SK-N-SH (cell line): ENCODE measurements around the gene KPNB1. TPM values are rescaled to one million over a fixed set of nuclear protein-coding genes. Genes with fewer than 3 reads are reported as not detected.

Experiments used
- CTCF ChIA-PET: fragments of 300-600, 350-600 bp; formaldehyde crosslinking; extraction: SDS; loops from one replicate; lab custom pipeline; 2021; lab: Yijun Ruan, JAX
- POLR2A ChIA-PET: fragments of 350-600 bp; sonication (Branson Sonifier 250); formaldehyde crosslinking; extraction: SDS; loops from one replicate; lab custom pipeline; 2020; ENCODE audit warnings: antibody characterized with exemption, inconsistent platforms; lab: Yijun Ruan, JAX
- DNase-seq: peaks from one replicate; pipeline ENCODE4 v3.0.0; 2012
- H2AFZ ChIP-seq: fragments of 200-600 bp; sonication (generic); 2 replicates; pipeline ENCODE4 v1.8.1; 2016; ENCODE audit warnings: antibody characterized with exemption, mild to moderate bottlenecking, low read depth
- H3F3A ChIP-seq: fragments of 200-600 bp; sonication (generic); replicated peaks from 2 replicates; pipeline ENCODE3; 2016; ENCODE audit warnings: antibody characterized with exemption, mild to moderate bottlenecking; ENCODE audit not compliant: insufficient read depth
- H3K27ac ChIP-seq, 2 experiments: fragments of 200-500 bp in 1 of 2; fragments of 200-600 bp in 1 of 2; sonication (Bioruptor generic) in 1 of 2; sonication (generic), shearing (Covaris generic) in 1 of 2; 2 replicates each; pipeline versions ENCODE4 v1.5.1 to v1.6.1; 2014 to 2016; ENCODE audit warnings: low read depth in 2 of 2, inconsistent platforms in 1 of 2, low read length in 1 of 2, mild to moderate bottlenecking in 1 of 2, mixed read lengths in 1 of 2
- H3K27me3 ChIP-seq: fragments of 200-600 bp; sonication (generic), shearing (Covaris generic); 2 replicates; pipeline ENCODE4 v1.6.1; 2016; ENCODE audit warnings: mixed run types; ENCODE audit not compliant: insufficient read depth
- H3K36me3 ChIP-seq, 2 experiments: fragments of 200-500 bp in 1 of 2; fragments of 200-600 bp in 1 of 2; sonication (Bioruptor generic) in 1 of 2; sonication (generic) in 1 of 2; replicated peaks in 1 of 2; 2 replicates each; pipeline versions ENCODE3 to v1.5.1; 2014 to 2016; ENCODE audit warnings: low read length in 1 of 2, mild to moderate bottlenecking in 1 of 2; ENCODE audit not compliant: insufficient read depth in 2 of 2, control insufficient read depth in 1 of 2
- H3K4me1 ChIP-seq, 2 experiments: fragments of 200-500 bp in 1 of 2; fragments of 200-600 bp in 1 of 2; sonication (Bioruptor generic) in 1 of 2; sonication (generic), shearing (Covaris generic) in 1 of 2; 2 replicates each; pipeline versions ENCODE4 v1.5.1 to v1.6.1; 2014 to 2016; ENCODE audit warnings: low read depth in 1 of 2, low read length in 1 of 2, mixed run types in 1 of 2; ENCODE audit not compliant: insufficient read depth in 2 of 2, control insufficient read depth in 1 of 2
- H3K4me2 ChIP-seq: fragments of 200-600 bp; sonication (generic), shearing (Covaris generic); 2 replicates; pipeline ENCODE4 v1.6.1; 2017; ENCODE audit warnings: mixed run types
- H3K4me3 ChIP-seq, 2 experiments: fragments of 200-500 bp in 1 of 2; fragments of 200-600 bp in 1 of 2; sonication (Bioruptor generic) in 1 of 2; sonication (generic), shearing (Covaris generic) in 1 of 2; 2 replicates each; pipeline versions ENCODE4 v1.5.1 to v1.8.1; 2014 to 2016; ENCODE audit warnings: low read depth in 2 of 2, inconsistent platforms in 1 of 2, low read length in 1 of 2, mild to moderate bottlenecking in 1 of 2, mixed read lengths in 1 of 2, moderate library complexity in 1 of 2
- H3K79me2 ChIP-seq: fragments of 200-600 bp; sonication (generic); 2 replicates; pipeline ENCODE4 v1.8.1; 2017; ENCODE audit warnings: mild to moderate bottlenecking; ENCODE audit not compliant: insufficient read depth
- H3K9ac ChIP-seq: fragments of 200-600 bp; sonication (generic); 2 replicates; pipeline ENCODE4 v1.6.1; 2017; ENCODE audit warnings: mixed run types
- H3K9me2 ChIP-seq: fragments of 200-600 bp; sonication (generic); 2 replicates; pipeline ENCODE4 v1.6.1; 2017; ENCODE audit warnings: mixed run types
- H3K9me3 ChIP-seq: fragments of 200-600 bp; sonication (generic); 2 replicates; pipeline ENCODE4 v1.6.1; 2017; ENCODE audit warnings: mixed run types, mild to moderate bottlenecking, moderate library complexity
- H4K20me1 ChIP-seq: fragments of 200-600 bp; sonication (generic); 2 replicates; pipeline ENCODE4 v1.6.1; 2017; ENCODE audit warnings: mild to moderate bottlenecking, mixed run types; ENCODE audit not compliant: insufficient read depth
- CHD2 ChIP-seq: fragments of 150-350 bp; IDR thresholded peaks from 2 replicates; pipeline ENCODE4 v1.6.1; 2018; ENCODE audit warnings: low read length; ENCODE audit not compliant: partially characterized antibody
- CTCF ChIP-seq: fragments of 200-600 bp; sonication (generic); IDR thresholded peaks from 2 replicates; pipeline ENCODE4 v1.6.1; 2017; ENCODE audit warnings: antibody characterized with exemption, mild to moderate bottlenecking, moderate library complexity
- ELF1 ChIP-seq: IDR thresholded peaks from 2 replicates; pipeline ENCODE4 v1.4.0; 2012
- EP300 ChIP-seq, 2 experiments: IDR thresholded peaks; 2 replicates each; pipeline versions ENCODE4 v1.4.0 to v1.6.1; 2012; ENCODE audit warnings: borderline replicate concordance in 1 of 2, low read depth in 1 of 2, low read length in 1 of 2
- EZH2phosphoT487 ChIP-seq: fragments of 200-600 bp; sonication (generic); IDR thresholded peaks from 2 replicates; pipeline ENCODE4 v1.6.1; 2017; ENCODE audit warnings: low read depth, mixed run types, mild to moderate bottlenecking, antibody characterized with exemption, moderate library complexity, borderline replicate concordance
- FOXJ3 ChIP-seq: sonication (generic); formaldehyde crosslinking; IDR thresholded peaks from 2 replicates; pipeline ENCODE4 v1.5.1; 2020; ENCODE audit warnings: mild to moderate bottlenecking, missing genetic modification reagents
- JUND ChIP-seq: IDR thresholded peaks from 2 replicates; pipeline ENCODE4 v1.4.0; 2012
- NFIC ChIP-seq: IDR thresholded peaks from 2 replicates; pipeline ENCODE4 v1.4.0; 2012; ENCODE audit warnings: borderline replicate concordance
- NRF1 ChIP-seq: IDR thresholded peaks from 2 replicates; pipeline ENCODE4 v1.6.1; 2012; ENCODE audit warnings: low read depth, mild to moderate bottlenecking, low read length
- PBX3 ChIP-seq: IDR thresholded peaks from 2 replicates; pipeline ENCODE4; 2012
- RCOR1 ChIP-seq: fragments of 150-350 bp; IDR thresholded peaks from 2 replicates; pipeline ENCODE4 v1.6.1; 2017; ENCODE audit warnings: antibody characterized with exemption, low read length
- REST ChIP-seq: IDR thresholded peaks from 2 replicates; pipeline ENCODE4 v1.6.1; 2012; ENCODE audit warnings: mild to moderate bottlenecking, low read depth, low read length, moderate library complexity
- RFX5 ChIP-seq: IDR thresholded peaks from 2 replicates; pipeline ENCODE4 v1.6.1; 2012; ENCODE audit warnings: mild to moderate bottlenecking, improper control_type of control experiment, low read length
- SMC3 ChIP-seq: IDR thresholded peaks from 2 replicates; pipeline ENCODE4 v1.6.1; 2012; ENCODE audit warnings: low read depth, low read length, improper control_type of control experiment
- TAF1 ChIP-seq: IDR thresholded peaks from 2 replicates; pipeline ENCODE4 v1.6.1; 2012; ENCODE audit warnings: low read depth, mild to moderate bottlenecking, low read length, moderate library complexity, borderline replicate concordance
- TCF12 ChIP-seq: IDR thresholded peaks from 2 replicates; pipeline ENCODE4 v1.4.0; 2012
- USF1 ChIP-seq: IDR thresholded peaks from 2 replicates; pipeline ENCODE4 v1.4.0; 2012; ENCODE audit warnings: low read depth, borderline replicate concordance
- YY1 ChIP-seq: IDR thresholded peaks from 2 replicates; pipeline ENCODE4 v1.4.0; 2012; ENCODE audit warnings: low read depth, mild to moderate bottlenecking
- ZBTB33 ChIP-seq: IDR thresholded peaks from 2 replicates; pipeline ENCODE4 v1.4.0; 2012; ENCODE audit warnings: low read depth, borderline replicate concordance
- WGBS: methylation state at CpG from one replicate; pipeline ENCODE4 v1.1.6; 2017; ENCODE audit warnings: low lambda C conversion rate; 5-methylcytosine and 5-hydroxymethylcytosine counted together
- polyA plus RNA-seq, 3 experiments: library from polyadenylated mRNA; depleted of rRNA; stranded (reverse); fragments of >200 nt; gene quantifications; 2 replicates each; pipeline ENCODE4 v1.2.3, GENCODE V29; 2012

KPNB1 gene
- polyA plus RNA-seq, 1 of the 3 experiments (the other 2 are of a cell fraction), result 89.5 TPM

GRCh38 chr17:47622180-47622549, 27.6 kb upstream of the KPNB1 start:
- H3K9me2 ChIP-seq, result no peaks in the 10 kb centered on the region
- ChIA-PET POLR2A (no interaction called here), CTCF (interaction anchor here (4.4 kb wide), 1 partner anchor 8 kb away, joined by 19 read pairs; no protein-coding TSS in a partner anchor)
- no peaks in the 10 kb centered on the region for H3K27me3 ChIP-seq
- no peak for DNase-seq
- peaks cover 46% of the 10 kb centered on the region for H3F3A ChIP-seq
- H3K4me2 ChIP-seq, result peak overlapping the region; percentile 46
- H2AFZ ChIP-seq, result no peak overlapping the region
- WGBS, result 76% methylated on average over 2 of the region's 2 CpGs
- no peaks in the 10 kb centered on the region; the same call in 1 of the 2 replicates for H3K79me2 ChIP-seq
- peaks cover 53 to 63% of the 10 kb centered on the region in 2 experiments for H3K36me3 ChIP-seq
- H3K4me3 ChIP-seq, result no peak overlapping the region
- no peak for TF ChIP-seq RCOR1
- TF ChIP-seq REST, result no peak
- no peak for TF ChIP-seq USF1
- no peak for TF ChIP-seq TCF12
- TF ChIP-seq RFX5, result no peak
- no peak for TF ChIP-seq EZH2phosphoT487
- TF ChIP-seq, all 33 proteins: peak for 0
- peak overlapping the region; percentile 1; the same call in 1 of the 2 replicates for H3K9ac ChIP-seq
- peaks cover 0 to 19% of the 10 kb centered on the region in 2 experiments; a peak in 2 of 4 replicates for H3K4me1 ChIP-seq
- H3K27ac ChIP-seq, result peak overlapping the region; percentile 77 to 78
- no peaks in the 10 kb centered on the region for H3K9me3 ChIP-seq
- H4K20me1 ChIP-seq, result no peaks in the 10 kb centered on the region

GRCh38 chr17:47624727-47625068, 25.0 kb upstream of the KPNB1 start:
- Histone ChIP-seq H3K4me1 (peaks cover 0 to 19% of the 10 kb centered on the region in 2 experiments; a peak in 2 of 4 replicates), H3K27me3 (no peaks in the 10 kb centered on the region), H4K20me1 (no peaks in the 10 kb centered on the region), H3K9ac (no peak overlapping the region), H3K9me3 (no peaks in the 10 kb centered on the region), H3K4me3 (no peak overlapping the region), H3K9me2 (no peaks in the 10 kb centered on the region), H3K36me3 (peaks cover 29 to 39% of the 10 kb centered on the region in 2 experiments), H2AFZ (no peak overlapping the region), H3F3A (peaks cover 33% of the 10 kb centered on the region), H3K4me2 (no peak overlapping the region), H3K79me2 (no peaks in the 10 kb centered on the region; the same call in 1 of the 2 replicates), H3K27ac (no peak overlapping the region)
- 18% methylated on average over 1 of the region's 1 CpG for WGBS
- ChIA-PET CTCF (interaction anchor here (0.7 to 8.9 kb wide), 8 partner anchors 9 to 124 kb away, joined by 3 to 79 read pairs (median 4); no protein-coding TSS in a partner anchor), POLR2A (no interaction called here)
- no peak for DNase-seq
- no peak for TF ChIP-seq CTCF
- no peak for TF ChIP-seq CHD2
- no peak for TF ChIP-seq EZH2phosphoT487
- TF ChIP-seq RCOR1, result no peak
- TF ChIP-seq PBX3, result no peak
- no peak for TF ChIP-seq FOXJ3 (CRISPR knock-in tag)
- no peak for TF ChIP-seq NFIC
- TF ChIP-seq EP300 (IDR thresholded peaks at IDR 0.05; ENCODE audit: borderline replicate concordance in 1 of 2, low read depth in 1 of 2, low read length in 1 of 2), result no peak
- TF ChIP-seq SMC3, result no peak
- TF ChIP-seq NRF1, result no peak
- no peak for TF ChIP-seq ZBTB33
- no peak for TF ChIP-seq TAF1
- no peak for TF ChIP-seq ELF1
- TF ChIP-seq YY1, result no peak
- TF ChIP-seq RFX5, result no peak
- TF ChIP-seq JUND, result no peak
